ENCODE measurements around the gene KCNQ1.

KCNQ1 gene

DNA sequence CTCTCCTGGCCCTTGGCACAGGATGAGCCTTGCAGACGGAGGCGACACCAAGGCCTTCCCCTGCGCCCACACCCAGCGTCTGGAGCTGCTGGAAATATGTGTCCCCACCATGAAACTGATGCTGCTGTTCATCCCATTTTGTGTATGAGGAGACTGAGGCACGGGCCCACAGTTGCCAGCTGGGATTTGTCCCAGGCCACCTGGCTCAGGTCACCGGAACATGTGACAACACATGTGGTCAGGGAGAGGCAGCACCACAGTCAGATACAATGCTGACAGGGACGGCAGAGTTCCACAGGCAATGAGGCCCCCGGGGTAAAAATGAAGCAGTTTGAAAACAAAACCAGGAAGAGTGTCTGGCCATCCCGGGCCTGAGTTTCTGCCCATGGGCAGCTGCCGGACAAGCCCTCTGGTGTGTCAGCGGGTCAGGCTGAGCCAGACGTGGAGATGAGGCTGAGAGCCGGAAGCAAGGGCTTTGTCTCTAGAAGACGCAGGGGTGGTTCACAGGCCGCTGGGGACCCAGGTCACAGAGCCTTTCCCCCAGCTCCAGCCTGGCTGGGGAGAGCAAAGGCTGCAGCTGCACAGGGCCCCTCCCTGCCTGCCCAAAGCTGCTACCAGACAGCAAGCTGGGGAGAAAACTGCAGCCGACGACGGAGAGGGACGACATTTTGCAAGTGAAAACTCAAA is 360.0 kb downstream of the KCNQ1 start:
- no peak for DNase-seq

DNA sequence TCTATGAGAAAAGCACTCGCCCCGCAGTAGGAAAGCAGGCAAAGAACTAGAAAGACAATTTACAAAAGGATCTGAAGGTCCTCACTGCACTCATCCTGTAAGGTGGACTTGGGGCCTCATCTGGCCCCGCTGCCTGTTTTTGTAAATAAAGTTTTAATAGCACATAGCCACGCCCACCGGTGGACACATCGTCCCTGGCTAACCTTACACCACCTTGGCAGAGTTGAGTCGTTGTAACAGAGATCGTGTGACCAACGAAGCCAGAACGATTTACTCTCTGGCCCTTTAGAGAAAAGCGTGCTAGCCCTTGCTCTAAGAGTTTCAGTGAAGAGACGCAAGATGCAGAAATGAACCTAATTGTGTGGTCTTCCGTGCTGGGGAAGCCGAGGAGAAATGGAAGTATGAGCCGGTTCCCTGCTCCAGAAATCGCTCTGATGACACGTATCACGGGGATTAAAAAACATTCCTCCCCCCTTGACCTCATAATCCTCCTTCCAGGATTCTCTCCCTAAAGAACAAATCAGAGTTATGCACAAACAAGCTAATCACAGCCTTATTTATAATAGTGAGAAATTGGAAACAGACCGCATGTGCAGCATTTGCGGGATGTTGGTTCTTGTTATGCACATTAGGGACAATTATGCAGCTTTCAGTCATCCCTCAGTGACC is 360.7 kb downstream of the KCNQ1 start:
- no peak for DNase-seq

DNA sequence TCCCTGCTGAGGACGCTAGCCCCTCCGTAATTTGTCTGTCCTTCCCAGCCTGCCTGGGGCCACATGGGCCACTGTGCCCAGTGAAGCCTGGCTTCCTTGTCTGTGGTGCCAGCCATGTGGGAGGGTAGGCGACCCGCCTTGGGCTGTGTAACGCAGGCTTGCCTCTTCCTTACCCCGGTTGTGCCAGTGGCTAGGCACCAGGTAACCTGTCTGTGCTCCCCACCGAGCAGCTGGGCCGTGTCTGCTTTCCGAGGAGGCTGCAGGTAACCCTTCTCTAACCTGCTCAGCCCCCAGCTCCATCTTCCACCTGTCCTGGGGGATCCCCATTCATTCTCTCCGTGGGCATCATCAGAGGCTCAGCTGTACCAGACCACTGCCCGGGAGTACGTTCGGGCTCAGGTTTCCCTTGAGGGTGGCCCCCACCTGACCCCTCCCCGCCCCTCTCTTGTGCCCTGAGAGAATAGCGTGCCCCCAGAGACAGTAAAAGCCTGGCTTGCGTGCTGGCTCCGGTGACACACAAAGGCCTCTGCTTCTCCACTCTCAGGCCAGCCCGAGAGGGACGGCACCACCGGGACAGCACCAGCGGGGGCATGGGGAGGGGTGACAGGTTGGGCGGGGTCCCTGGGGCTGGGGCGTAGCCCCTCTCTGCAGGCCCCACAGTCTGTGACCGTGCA is 361.7 kb downstream of the KCNQ1 start:
- DNase-seq, result no peak

DNA sequence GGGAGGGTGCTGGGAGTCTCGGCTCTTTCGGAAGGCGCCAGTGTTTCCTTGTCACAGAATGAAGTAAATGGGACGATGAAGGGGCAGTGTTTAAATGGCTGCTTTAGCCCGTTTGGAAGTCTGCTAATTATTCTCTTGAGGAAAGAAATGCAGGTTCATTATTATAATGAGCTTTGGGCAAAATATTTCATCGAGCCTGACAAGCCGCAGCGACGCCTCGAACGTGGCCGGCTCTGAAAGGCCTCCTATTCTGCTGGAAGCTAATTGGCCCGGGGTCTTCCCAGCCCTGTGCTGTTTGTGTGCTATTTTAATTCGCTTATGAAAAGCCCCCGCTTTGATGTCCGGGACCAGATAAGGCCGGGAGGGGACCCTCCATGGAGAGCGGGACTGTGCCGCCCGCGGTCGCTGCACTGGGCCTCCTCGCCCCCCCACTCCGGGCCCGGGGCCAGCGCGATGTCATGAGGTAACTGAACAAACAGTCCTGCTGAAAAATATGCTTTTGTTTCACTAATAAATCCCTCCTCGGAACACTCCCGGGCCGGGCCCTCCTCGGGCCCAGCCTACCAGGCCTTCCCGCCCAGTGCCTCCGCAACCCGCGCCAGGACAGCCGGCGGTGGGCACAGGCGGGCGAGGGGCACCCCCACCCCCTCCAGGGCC is 362.3 kb downstream of the KCNQ1 start:
- no peak for DNase-seq

DNA sequence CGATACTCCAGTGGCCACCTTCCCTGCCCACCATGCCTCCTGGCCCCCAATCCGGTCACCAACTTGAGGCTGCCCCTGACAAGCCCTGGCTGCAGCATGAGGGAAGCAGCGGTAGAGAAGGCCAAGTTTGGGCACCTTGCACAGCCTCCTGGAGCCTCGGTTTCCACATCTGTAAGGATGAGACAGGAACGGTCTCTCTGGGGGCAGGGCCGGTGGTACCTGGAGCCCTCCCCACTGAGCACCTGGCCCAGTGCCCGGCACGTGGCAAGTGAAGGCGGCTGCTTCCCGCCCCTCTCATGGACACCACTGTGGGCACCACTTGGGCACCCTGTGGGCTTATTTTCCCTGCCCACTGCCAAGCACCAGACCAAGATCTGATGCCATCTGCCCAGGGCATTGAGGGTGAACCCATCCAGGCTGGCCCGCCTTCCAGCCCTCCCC is 363.0 kb downstream of the KCNQ1 start:
- DNase-seq, result no peak

DNA sequence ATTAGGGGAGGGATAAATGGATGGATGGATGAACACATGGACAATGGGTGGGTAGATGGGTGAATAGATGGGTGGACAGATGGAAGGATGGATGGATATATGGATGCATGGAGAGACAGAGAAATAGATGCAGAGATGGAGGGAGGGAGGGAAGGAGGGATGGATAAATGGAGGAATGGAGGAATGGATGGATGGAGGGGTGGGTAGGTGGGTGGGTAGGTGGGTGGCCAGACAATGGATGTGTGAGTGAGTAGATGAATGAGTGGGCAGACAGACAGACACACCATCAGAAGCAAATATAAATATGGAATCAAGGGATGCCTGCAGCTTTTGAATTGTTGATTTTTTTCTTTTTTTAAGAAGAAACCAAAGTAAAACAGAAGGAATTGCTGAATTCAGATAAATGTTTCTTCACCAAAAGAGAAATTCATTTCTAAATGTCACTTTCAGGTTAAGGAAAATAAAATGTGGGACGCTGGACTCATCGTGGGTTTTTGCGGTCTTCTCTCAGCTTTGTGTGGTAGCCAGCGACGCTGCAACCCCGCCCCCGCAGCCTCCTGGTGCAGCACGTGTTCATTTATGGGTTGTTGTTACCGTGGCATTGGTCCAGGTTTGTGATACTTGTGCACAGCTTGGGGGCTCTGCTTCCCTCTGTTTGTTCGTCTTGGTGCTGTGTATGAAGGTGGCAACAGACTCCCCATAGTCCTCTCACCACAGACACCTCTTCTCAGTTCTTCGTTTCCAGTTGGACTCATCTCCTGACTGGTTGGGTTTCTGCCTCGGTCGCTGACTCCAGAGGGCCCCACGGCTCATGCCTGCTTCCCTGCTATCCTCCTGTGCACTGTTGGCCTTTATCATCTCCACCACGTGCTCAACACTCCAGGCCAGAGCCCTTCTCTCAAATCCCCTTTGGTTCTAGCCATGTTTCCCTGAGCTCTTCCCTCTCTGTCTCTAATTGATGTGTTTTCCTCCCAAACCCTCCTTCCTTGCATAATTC is 364.3 kb downstream of the KCNQ1 start:
- no peak for DNase-seq

DNA sequence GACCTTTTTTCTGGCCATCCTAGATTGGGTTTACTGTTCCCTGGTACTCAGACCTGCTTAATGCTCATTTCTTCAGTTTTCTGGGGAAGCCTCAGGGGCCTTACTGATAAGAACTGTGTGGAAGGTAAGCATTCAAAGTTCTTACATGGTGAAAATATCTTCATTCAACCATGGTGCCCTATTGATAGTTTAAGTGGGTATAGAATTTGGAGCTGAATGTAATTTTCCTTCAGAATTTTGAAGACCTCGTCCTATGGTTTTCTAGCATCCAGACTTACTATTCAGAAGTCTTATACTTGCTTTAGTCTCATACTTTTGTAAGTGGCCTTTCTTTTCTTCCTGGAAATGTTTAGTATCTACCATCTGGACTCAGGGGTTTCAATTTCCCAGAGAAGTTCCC is 365.0 kb downstream of the KCNQ1 start:
- no peak for DNase-seq

DNA sequence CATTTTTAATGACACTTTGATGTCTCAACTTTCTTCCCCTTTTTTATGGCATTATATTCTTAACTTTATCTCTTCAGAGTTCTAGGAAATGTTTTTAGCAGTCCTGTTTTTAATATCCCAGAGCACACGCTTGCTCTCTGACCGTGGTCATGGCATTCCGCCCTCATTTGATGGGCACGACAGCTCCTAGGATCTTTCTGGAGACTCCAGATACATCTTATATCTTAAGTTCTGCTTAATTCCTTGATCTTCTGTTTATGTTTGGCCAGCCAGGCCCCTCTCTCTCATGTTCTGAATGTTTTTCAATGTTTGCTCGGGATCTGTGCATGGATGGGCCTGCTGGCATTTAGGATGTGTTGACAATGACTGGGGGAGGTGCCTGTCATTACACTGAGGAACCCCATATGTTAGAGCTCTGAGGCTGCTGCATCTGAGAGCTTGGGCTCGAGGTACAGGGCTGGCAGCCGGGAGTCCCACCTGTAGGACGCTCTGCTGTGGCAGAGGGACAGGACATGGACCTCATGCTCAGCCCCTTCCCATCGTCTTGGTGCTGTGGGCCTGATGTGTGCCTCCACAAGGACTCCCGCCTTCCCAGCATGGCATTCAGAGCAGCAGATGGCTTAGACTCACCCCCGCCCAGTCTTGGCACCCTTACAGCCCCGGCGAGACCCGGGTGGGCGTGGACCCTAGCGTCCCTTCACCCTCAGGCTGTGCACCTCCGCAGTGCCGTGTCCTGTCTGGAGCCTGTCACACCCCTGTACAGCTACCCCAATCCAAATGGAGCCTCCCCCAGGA is 365.8 kb downstream of the KCNQ1 start:
- DNase-seq, result no peak

DNA sequence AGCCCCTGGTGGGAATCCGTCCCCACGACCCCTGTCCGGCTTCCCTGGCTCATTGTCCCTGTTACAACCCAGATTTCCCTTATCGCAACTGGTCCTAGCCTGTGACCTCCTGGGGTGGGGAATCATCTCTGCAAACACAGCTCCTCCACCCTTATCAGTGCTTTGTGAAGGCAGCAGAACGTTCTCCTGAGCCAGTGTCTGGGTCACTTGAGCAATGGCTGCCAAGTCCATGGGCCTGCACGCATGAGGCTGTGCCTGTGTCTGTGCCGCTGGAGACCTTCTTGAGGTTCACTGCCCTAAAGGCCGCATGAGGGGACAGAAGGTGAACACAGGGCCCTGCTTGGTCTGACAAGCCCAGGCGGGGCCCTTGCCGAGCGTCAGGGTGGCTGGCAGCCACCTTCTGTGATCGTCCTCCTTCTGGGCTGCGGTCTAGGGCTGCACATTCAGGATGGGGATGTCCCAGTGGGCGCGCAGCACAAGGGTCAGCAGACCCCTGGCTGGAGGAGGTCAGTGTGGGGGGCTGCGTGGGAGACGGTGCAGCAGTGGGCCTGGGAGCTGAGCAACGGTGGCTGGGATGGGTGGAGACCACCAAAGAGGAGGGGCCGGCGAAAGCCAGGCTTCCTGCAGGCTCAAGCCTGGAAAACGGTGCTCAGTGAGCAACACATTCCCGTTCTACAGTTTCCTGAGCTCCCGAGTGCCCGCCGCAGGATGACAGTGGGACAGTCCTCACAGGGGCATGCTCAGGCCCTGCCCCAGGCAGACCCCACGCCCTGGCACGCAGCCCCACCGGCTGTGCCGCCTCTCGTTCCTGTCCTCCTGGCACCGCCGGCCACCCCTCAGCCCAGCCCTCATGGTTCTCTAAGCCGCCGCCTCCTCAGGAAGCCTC is 366.6 kb downstream of the KCNQ1 start:
- DNase-seq, result no peak

DNA sequence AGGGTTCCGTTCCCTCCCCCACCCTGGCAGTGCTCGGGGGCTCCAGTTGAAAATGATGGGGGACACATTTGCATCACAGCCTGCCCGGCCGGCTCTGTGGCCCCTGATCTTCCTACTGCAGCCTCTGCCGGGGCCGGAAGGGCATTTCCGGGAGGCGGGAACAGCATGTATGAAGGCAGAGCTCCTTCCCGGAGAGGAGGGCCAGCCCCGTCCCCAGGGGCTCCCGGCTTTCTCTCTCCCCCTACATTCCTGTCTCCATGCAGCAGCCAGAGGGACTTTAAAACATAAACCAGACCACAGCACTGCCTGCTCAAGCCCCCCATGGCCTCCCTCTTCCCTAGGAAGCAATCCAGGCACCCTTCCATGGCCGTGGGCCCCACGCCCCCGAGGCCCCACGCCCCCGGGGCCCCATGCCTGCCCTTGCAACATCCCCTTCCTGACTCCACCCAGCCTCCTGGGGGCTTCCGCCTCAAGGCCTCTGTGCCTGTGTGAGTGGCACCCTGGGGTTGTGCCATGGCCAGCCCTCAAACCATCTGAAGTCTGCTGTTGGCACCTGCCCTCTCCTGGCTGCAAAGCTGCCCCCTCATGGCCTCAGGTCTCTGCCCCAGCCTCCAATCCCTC is 367.7 kb downstream of the KCNQ1 start:
- no peak for DNase-seq

DNA sequence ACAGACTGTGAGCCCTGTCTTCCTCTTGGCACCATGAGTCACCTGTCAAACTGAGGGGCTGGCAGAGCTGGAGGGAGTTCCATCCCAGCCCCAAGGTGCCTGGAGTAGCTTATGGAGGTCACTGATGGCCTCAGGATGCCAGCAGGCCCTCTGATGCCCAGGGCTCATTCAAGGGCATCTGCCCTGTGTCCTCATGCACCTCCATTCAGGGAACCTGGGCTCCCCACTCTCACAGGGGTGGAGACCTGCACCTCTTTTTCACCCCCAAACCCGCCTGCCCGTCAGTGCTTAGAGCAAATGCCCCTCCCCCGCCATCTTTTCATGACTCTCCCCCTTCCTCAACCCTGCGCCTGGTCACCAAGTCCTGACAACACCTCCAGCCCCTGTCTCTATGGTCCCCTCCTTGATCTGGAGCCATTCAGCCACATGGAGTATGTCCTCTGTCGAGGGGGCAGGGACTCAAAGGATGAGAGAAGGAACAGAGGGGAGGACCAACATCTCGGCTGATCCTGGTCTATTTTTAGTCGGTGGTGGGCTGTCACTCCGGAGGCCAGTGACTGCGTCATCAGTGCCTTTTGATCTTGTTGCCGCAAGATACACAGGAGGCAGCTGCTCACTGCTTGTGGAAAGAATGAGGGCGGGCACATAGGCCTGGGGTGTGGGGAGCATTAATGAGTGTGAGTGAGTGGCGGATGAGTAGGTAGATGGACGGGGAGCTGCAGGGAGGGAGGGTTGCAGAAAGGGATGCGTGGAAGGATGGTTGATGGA is 368.5 kb downstream of the KCNQ1 start:
- no peak for DNase-seq

DNA sequence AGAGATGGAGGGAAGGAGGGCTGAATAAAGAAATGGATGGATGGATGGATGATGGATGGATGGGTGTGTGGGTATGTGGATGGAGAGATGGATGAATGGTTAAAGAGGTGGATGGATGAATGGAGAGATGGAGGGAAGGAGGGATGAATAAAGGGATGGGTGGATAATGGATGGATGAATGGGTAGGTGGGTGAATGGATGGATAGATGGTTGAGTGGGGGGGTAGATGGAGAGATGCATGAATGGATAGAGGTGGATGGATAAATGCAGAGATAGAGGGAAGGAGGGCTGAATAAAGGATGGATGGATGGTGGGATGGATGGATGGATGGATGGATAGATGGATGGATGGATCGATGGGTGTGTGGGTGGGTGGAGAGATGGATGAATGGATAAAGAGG is 369.2 kb downstream of the KCNQ1 start:
- no peak for DNase-seq

DNA sequence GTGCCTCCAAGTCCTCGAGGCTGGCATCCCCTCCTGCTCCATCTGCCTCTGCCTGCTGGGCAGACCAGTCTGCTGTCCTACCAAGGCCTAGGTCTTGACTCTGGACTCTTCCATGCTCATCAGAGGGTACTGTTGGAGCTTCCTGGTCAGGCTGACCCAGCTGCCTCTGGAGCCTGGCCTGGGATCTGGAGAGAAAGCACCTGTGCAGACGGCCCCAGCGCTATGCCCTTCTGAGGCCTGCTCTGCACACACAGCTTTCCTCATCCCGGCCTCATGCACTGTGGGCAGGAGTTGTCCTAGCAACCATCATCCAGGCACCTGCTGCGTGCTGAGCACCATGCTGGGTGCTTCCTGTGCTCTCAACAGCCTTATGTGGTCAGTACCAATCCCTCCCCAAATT is 369.9 kb downstream of the KCNQ1 start:
- DNase-seq, result no peak

DNA sequence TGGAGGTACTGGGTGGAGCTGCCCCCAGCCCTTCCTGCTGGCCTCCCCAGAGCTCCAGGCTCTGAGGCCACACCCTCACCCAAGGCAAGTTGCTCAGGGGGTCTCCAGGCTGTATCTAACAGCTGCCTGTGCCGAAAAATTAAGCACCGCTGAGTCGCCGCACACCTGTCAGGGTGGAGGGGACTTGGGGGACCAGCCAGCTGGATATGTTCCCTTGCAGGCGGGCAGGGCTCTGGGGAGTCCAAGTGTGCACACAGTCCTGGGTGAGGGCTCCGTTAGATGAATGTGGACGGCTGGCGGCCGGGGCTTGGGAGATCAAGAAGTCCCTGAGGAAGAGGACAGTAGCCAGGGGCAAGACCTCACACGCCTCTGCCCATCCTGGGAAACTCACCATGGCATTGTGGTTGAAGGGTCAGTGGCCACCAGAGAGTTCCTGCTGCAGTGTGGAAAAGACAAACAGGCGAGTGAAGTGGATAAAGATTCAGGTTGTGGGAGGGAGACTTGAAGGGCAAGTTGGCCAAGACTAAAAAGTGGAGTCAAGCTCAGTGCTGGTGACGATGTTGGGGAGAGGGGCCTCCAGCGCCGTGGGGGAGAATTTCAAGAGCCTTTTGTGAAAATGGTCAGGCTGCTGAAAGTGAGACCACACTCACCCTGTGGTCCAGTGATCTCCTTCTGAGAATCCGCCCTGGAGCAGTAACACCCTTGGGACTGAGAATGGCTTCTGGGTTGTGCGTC is 371.1 kb downstream of the KCNQ1 start:
- no peak for DNase-seq

DNA sequence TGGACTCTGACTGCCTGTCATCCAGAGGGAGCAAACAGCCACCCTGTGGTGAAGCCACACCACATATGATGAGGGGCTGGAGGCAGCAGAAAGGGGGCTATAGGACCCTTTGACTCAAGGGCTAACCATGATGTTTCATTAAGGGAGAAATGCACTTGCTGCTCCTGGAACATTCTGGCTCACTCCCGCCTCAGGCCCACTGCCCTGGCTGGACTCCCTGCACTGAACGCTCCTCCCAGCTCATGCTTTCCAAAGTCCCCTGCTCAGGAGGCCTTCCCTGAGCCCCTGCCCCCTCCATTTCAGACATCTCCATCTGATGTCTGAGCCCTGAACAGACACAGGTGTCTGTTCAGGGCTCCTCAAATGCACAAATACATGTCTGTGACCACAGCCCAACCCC is 371.7 kb downstream of the KCNQ1 start:
- DNase-seq, result no peak

DNA sequence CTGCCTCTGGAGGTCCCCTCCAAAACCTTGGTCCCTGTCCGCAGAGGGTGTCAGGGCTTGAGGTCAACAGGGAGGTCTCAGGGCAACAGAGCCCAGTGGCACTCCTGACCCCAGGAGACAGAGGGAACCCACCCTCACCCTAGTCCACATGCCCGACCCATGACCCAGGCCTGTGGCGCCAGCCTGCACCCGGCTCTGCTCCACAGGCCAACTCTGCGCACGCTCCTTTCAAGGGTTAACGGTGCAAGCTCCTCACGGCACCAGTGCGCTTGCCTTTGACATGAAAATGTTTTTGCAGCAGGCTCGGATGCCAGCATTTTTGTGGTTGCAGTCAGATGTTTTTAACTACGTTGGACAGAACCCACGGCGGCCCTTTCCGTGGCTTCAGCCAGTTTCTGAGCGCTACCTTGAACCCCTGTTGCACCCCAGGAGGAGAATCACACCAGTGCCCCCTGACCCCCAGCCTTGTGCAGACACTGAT is 372.2 kb downstream of the KCNQ1 start:
- no peak for DNase-seq

DNA sequence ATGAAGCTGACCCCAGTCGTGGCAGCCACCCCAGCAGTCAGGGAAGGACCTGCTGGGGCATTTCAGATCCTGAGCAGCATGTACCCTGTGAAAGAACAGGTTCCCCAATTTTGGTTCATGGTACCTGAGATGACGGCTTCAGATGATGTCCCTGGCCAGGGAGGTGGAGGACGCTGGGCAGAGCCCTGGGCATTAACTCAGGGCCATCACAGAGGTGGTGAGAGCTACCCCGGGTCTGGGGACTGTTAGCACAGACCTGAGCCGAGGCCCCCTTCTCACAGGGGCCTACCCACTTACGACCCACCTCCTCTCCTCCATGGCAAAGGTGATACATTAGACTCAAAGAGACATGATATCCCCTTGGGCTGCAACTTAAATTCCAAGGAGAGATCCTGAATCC is 372.6 kb downstream of the KCNQ1 start:
- DNase-seq, result no peak

DNA sequence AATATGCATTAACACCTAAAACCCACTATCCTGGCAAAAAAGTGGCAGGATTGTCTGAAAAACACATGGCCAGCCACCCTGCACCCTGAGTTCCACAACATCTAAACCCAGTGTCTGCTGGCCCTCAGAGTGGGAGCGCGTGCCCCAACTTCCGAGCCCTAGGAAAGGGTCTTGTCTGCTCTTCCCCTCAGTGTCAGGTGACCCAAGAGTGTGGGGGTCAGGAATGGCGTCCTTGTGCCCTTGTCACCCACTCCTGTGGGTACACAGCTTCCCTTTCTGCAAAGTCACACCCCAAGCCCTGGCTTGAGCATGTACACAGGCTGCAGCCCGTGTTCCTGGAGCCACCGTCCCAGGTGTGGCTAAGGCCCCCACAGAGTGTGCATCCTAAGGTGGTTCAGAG is 373.2 kb downstream of the KCNQ1 start:
- DNase-seq, result no peak

All from activated effector memory CD4-positive, alpha-beta T cell treated with Interleukin-2 at 50 U/mL for 16 hours (primary cell).